Ishikawa (cell line): ENCODE measurements around the gene CBX2.

Source experiments
- CEBPB ChIP-seq: IDR thresholded peaks from 2 replicates; pipeline ENCODE4 v1.6.1; 2012
- CREB1 ChIP-seq: IDR thresholded peaks from 2 replicates; pipeline ENCODE4 v1.6.1; 2012; ENCODE audit warnings: low read depth
- EGR1 ChIP-seq: IDR thresholded peaks from 2 replicates; pipeline ENCODE4 v1.6.1; 2012
- EP300 ChIP-seq: IDR thresholded peaks from 2 replicates; pipeline ENCODE4 v1.6.1; 2012; ENCODE audit warnings: borderline replicate concordance
- FOXM1 ChIP-seq: IDR thresholded peaks from 2 replicates; pipeline ENCODE4 v1.6.1; 2012; ENCODE audit warnings: low read depth, borderline replicate concordance
- NFIC ChIP-seq: IDR thresholded peaks from 2 replicates; pipeline ENCODE4 v1.6.1; 2012
- RAD21 ChIP-seq: IDR thresholded peaks from 2 replicates; pipeline ENCODE4 v1.6.1; 2012; ENCODE audit warnings: low read depth
- REST ChIP-seq: IDR thresholded peaks from 2 replicates; pipeline ENCODE4 v1.6.1; 2012; ENCODE audit warnings: low read depth, mild to moderate bottlenecking
- TAF1 ChIP-seq: IDR thresholded peaks from 2 replicates; pipeline ENCODE4 v1.6.1; 2012; ENCODE audit warnings: low read depth, mild to moderate bottlenecking
- TCF12 ChIP-seq: IDR thresholded peaks from 2 replicates; pipeline ENCODE4 v1.6.1; 2012; ENCODE audit warnings: low read depth
- TEAD4 ChIP-seq: IDR thresholded peaks from 2 replicates; pipeline ENCODE4 v1.6.1; 2012
- YY1 ChIP-seq: IDR thresholded peaks from 2 replicates; pipeline ENCODE4 v1.6.1; 2012; ENCODE audit warnings: low read depth
- ZBTB7A ChIP-seq: IDR thresholded peaks from 2 replicates; pipeline ENCODE4 v1.6.1; 2012; ENCODE audit warnings: low read depth
- TF ChIP-seq, protein P1 (sequence below): IDR thresholded peaks from 2 replicates; pipeline ENCODE4 v1.6.1; 2012
- TF ChIP-seq, protein P2 (sequence below): IDR thresholded peaks from 2 replicates; pipeline ENCODE4 v1.6.1; 2012

CBX2 gene

DNA sequence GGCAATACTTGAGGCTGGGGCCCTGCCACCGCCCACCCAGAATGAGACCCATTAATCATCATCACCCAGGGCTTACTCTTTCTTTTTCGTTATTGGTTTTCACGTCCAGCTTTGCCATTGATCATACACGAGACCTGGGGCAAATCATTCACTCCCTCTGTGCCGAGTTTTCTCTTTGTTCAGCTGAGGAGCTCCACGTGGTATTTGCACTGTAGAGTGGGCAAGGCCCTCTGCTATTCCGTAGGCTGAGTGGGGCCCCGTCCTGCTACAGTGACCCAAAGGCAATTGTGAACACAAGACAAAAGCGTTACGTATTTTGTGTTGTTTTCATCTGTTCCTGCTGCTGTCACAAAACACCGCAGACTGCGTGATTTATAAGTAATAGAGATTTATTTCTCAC, 23.6 kb upstream of the CBX2 start:
- TF ChIP-seq REST = no peak
- no peak for TF ChIP-seq TAF1
- no peak for TF ChIP-seq RAD21
- no peak for TF ChIP-seq EGR1
- TF ChIP-seq, protein P1, sequence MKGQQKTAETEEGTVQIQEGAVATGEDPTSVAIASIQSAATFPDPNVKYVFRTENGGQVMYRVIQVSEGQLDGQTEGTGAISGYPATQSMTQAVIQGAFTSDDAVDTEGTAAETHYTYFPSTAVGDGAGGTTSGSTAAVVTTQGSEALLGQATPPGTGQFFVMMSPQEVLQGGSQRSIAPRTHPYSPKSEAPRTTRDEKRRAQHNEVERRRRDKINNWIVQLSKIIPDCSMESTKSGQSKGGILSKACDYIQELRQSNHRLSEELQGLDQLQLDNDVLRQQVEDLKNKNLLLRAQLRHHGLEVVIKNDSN = no peak
- no peak for TF ChIP-seq YY1
- no peak for TF ChIP-seq FOXM1
- no peak for TF ChIP-seq CEBPB
- TF ChIP-seq TCF12 = no peak
- TF ChIP-seq TEAD4 = no peak
- no peak for TF ChIP-seq NFIC
- TF ChIP-seq, protein P2, sequence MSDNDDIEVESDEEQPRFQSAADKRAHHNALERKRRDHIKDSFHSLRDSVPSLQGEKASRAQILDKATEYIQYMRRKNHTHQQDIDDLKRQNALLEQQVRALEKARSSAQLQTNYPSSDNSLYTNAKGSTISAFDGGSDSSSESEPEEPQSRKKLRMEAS = no peak
- TF ChIP-seq CREB1 = no peak
- TF ChIP-seq EP300 = no peak
- no peak for TF ChIP-seq ZBTB7A

DNA sequence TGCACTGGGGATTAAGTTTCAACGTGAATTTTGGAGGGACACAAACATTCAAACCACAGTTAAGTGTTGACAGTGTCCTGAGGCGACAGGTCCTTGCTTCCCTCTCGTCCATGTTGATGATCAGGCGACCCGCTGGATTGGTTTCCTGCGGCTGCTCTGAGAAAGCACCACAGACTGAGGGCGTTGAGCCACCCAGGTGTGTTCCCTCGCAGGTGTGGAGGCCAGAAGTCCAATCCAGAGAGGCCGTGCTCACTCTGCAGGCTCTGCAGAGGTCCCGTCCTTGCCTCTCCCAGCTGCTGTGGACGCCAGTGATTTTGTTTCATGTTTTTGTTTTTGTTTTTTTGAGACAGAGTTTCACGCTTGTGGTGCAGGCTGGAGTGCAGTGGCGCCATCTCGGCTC, 22.4 kb upstream of the CBX2 start:
- TF ChIP-seq EGR1 (no peak), TCF12 (no peak), TEAD4 (no peak), CEBPB (no peak), RAD21 (no peak), YY1 (no peak), NFIC (no peak), REST (no peak), TAF1 (no peak), FOXM1 (no peak), ZBTB7A (no peak), EP300 (no peak), CREB1 (no peak)
- TF ChIP-seq, protein P2 = no peak
- TF ChIP-seq, protein P1 = no peak

GRCh38 chr17:79757140-79757745, 20.7 kb upstream of the CBX2 start:
- no peak for TF ChIP-seq EGR1
- TF ChIP-seq TCF12 = no peak
- no peak for TF ChIP-seq ZBTB7A
- no peak for TF ChIP-seq TEAD4
- TF ChIP-seq, protein P1 = no peak
- TF ChIP-seq EP300 = no peak
- no peak for TF ChIP-seq REST
- no peak for TF ChIP-seq FOXM1
- TF ChIP-seq TAF1 = no peak
- TF ChIP-seq NFIC = no peak
- TF ChIP-seq RAD21 = no peak
- TF ChIP-seq, protein P2 = no peak
- TF ChIP-seq CREB1 = no peak
- no peak for TF ChIP-seq CEBPB
- TF ChIP-seq YY1 = no peak
